ENCODE measurements around the gene BLOC1S5. TPM values are rescaled to one million over a fixed set of nuclear protein-coding genes. Genes with fewer than 3 reads are reported as not detected.

Gene BLOC1S5
- polyA plus RNA-seq, 1 donor (not counting 4 experiments of a cell fraction or from before 2014, with no cell fraction given): 8.8 TPM

DNA sequence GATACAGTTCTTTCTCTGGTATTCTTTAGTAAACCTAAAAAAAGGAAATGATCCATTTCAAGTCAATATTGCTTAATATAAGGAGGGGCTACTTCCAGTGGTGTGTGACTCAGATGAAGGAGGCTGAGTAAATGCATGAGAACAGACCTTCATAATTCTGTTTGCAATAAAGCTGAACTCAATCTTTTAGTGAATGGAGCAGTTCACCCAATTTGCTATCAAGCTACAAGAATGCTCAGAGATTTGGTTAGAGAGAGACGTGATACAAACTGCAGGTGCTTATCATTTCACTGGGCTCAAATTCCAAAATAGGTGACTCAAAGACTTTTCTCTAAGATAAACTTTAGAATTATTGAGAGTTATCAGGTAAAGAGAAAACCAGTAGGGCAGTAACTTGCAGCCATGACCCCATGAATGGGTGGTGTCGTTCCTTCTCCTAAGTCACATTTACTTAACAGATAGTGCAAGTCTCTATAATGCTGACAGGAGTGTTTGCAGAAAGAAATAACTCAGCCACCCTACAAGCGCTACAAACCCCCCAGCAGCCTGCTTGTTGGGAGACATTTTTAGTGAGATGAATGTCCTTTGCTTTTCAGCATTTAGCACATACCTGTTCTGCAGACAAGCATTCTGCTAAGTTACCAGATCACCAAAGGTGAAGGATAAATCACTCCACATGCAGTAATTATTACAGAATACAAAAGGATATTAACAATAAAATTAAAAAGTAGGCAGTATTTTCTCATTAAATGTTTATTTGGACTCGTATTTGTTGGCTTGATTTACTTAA lies 16.4 kb upstream of the BLOC1S5 start:
- no peak for FAIRE-seq
- H4K20me1 ChIP-seq (ENCODE audit: control insufficient read depth, extremely low read depth, insufficient read depth, low read length): no peaks in the 10 kb centered on the region
- no peak overlapping the region for H3K4me3 ChIP-seq (ENCODE audit: control insufficient read depth in 2 of 3, extremely low read depth in 1 of 3, insufficient read depth in 2 of 3, low read depth in 1 of 3, low read length in 3 of 3)
- no peak overlapping the region for H3K27ac ChIP-seq (ENCODE audit: control insufficient read depth, insufficient read depth, low read length)
- peak overlapping the region; percentile 23 for H3K4me2 ChIP-seq (ENCODE audit: control insufficient read depth, extremely low read depth, insufficient read depth, low read depth, low read length)
- TF ChIP-seq, protein P1, sequence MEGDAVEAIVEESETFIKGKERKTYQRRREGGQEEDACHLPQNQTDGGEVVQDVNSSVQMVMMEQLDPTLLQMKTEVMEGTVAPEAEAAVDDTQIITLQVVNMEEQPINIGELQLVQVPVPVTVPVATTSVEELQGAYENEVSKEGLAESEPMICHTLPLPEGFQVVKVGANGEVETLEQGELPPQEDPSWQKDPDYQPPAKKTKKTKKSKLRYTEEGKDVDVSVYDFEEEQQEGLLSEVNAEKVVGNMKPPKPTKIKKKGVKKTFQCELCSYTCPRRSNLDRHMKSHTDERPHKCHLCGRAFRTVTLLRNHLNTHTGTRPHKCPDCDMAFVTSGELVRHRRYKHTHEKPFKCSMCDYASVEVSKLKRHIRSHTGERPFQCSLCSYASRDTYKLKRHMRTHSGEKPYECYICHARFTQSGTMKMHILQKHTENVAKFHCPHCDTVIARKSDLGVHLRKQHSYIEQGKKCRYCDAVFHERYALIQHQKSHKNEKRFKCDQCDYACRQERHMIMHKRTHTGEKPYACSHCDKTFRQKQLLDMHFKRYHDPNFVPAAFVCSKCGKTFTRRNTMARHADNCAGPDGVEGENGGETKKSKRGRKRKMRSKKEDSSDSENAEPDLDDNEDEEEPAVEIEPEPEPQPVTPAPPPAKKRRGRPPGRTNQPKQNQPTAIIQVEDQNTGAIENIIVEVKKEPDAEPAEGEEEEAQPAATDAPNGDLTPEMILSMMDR (optimal IDR thresholded peaks at IDR 0.05 in 1 of 3, IDR thresholded peaks at IDR 0.05 in 1 of 3, conservative IDR thresholded peaks at IDR 0.05 in 1 of 3; ENCODE audit: extremely low read depth in 1 of 3, insufficient read depth in 2 of 3, low read length in 3 of 3): no peak
- TF ChIP-seq EZH2 (IDR thresholded peaks at IDR 0.05; ENCODE audit: low read length): no peak
- dilution Hi-C loops (cut with MboI; ENCODE audit: extremely low pct_ligation_motif_present, low sequenced_read_pairs): no loop called here
- H3K36me3 ChIP-seq (ENCODE audit: control insufficient read depth in 2 of 2, extremely low read depth in 1 of 2, insufficient read depth in 2 of 2, low read length in 2 of 2): peaks cover 0 to 10% of the 10 kb centered on the region in 2 experiments
- no peak for DNase-seq (ENCODE audit: low read depth, low spot score)
- no peaks in the 10 kb centered on the region for H3K9me3 ChIP-seq (ENCODE audit: control insufficient read depth, low read depth, low read length)
- peaks cover 43% of the 10 kb centered on the region for H3K4me1 ChIP-seq (ENCODE audit: control insufficient read depth, extremely low read depth, insufficient read depth, low read length)
- H3K9ac ChIP-seq (ENCODE audit: control insufficient read depth, extremely low read depth, insufficient read depth, low read length): no peak overlapping the region
- H3K79me2 ChIP-seq (ENCODE audit: control insufficient read depth, insufficient read depth, low read length): peaks cover 16% of the 10 kb centered on the region
- no peak overlapping the region for H2AFZ ChIP-seq (ENCODE audit: control insufficient read depth, low read length)
- no peaks in the 10 kb centered on the region for H3K27me3 ChIP-seq (ENCODE audit: control insufficient read depth, extremely low read depth, insufficient read depth, low read length)
- H3K9me1 ChIP-seq (ENCODE audit: control insufficient read depth, extremely low read depth, insufficient read depth, low read length): no peaks in the 10 kb centered on the region

DNA sequence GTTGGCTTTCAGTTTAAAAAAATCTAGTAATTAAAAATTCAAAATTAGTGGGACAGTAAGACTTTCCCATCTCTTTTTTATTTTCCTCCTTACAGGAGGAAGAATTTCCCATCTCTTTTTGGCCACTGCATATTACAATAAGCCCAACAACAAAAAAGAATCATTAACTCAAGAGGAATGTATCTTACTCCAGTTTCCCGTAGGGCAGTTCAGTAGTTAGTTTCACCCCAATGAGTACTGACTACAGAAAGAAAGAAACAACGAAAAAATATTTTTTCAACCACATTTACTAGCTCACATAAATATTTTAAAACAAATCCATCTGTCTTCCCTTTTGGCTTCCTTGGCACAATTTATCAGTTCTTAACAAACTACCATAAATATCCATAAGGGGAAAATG lies 14.9 kb upstream of the BLOC1S5 start:
- no peaks in the 10 kb centered on the region for H3K9me1 ChIP-seq (ENCODE audit: control insufficient read depth, extremely low read depth, insufficient read depth, low read length)
- dilution Hi-C loops (cut with MboI; ENCODE audit: extremely low pct_ligation_motif_present, low sequenced_read_pairs): no loop called here
- H3K27me3 ChIP-seq (ENCODE audit: control insufficient read depth, extremely low read depth, insufficient read depth, low read length): no peaks in the 10 kb centered on the region
- peaks cover 11% of the 10 kb centered on the region for H3K79me2 ChIP-seq (ENCODE audit: control insufficient read depth, insufficient read depth, low read length)
- FAIRE-seq: no peak
- H3K4me2 ChIP-seq (ENCODE audit: control insufficient read depth, extremely low read depth, insufficient read depth, low read depth, low read length): no peak overlapping the region
- TF ChIP-seq, protein P1 (optimal IDR thresholded peaks at IDR 0.05 in 1 of 3, IDR thresholded peaks at IDR 0.05 in 1 of 3, conservative IDR thresholded peaks at IDR 0.05 in 1 of 3; ENCODE audit: extremely low read depth in 1 of 3, insufficient read depth in 2 of 3, low read length in 3 of 3): no peak
- TF ChIP-seq EZH2 (IDR thresholded peaks at IDR 0.05; ENCODE audit: low read length): no peak
- H3K9me3 ChIP-seq (ENCODE audit: control insufficient read depth, low read depth, low read length): no peaks in the 10 kb centered on the region
- H3K4me1 ChIP-seq (ENCODE audit: control insufficient read depth, extremely low read depth, insufficient read depth, low read length): peaks cover 28% of the 10 kb centered on the region
- H4K20me1 ChIP-seq (ENCODE audit: control insufficient read depth, extremely low read depth, insufficient read depth, low read length): no peaks in the 10 kb centered on the region
- DNase-seq (ENCODE audit: low read depth, low spot score): no peak
- H3K9ac ChIP-seq (ENCODE audit: control insufficient read depth, extremely low read depth, insufficient read depth, low read length): no peak overlapping the region
- peaks cover 0 to 8% of the 10 kb centered on the region in 2 experiments for H3K36me3 ChIP-seq (ENCODE audit: control insufficient read depth in 2 of 2, extremely low read depth in 1 of 2, insufficient read depth in 2 of 2, low read length in 2 of 2)
- H3K4me3 ChIP-seq (ENCODE audit: control insufficient read depth in 2 of 3, extremely low read depth in 1 of 3, insufficient read depth in 2 of 3, low read depth in 1 of 3, low read length in 3 of 3): no peak overlapping the region
- no peak overlapping the region for H2AFZ ChIP-seq (ENCODE audit: control insufficient read depth, low read length)
- no peak overlapping the region for H3K27ac ChIP-seq (ENCODE audit: control insufficient read depth, insufficient read depth, low read length)
